Inflammatory macrophage (primary cell): Measurements from ENCODE around the gene TMEM132D.
"Not testable (repeated sequence)": the region's sequence is repeated elsewhere in the genome, so short reads cannot be mapped to it uniquely, and the experiment has no call there.

ENCODE experiments used
- DNase-seq, 2 donors: peaks; one replicate each; pipeline ENCODE4 v3.0.0-alpha.2; 2020 to 2022

The TMEM132D gene

GRCh38 chr12:129083121-129083840, 820.5 kb downstream of the TMEM132D start:
- DNase-seq, result no peak

- no peak for DNase-seq
Measured at GRCh38 chr12:129082441-129082840, 821.4 kb downstream of the TMEM132D start.

GRCh38 chr12:129081755-129082250, 822.0 kb downstream of the TMEM132D start:
- DNase-seq, result no peak

- DNase-seq, result no peak
Measured at GRCh38 chr12:129080821-129081220, 823.0 kb downstream of the TMEM132D start.

GRCh38 chr12:129080391-129080790, 823.4 kb downstream of the TMEM132D start:
- DNase-seq, result no peak

- no peak for DNase-seq
Measured at GRCh38 chr12:129079719-129080118, 824.1 kb downstream of the TMEM132D start.

- DNase-seq, result no peak
Measured at GRCh38 chr12:129076441-129077320, 827.1 kb downstream of the TMEM132D start.

- no peak for DNase-seq
Measured at GRCh38 chr12:129075460-129076208, 828.2 kb downstream of the TMEM132D start.

GRCh38 chr12:129074379-129074778, 829.4 kb downstream of the TMEM132D start:
- no peak for DNase-seq

GRCh38 chr12:129073157-129073915, 830.5 kb downstream of the TMEM132D start:
- DNase-seq, result no peak

- DNase-seq, result no peak
Measured at GRCh38 chr12:129071362-129071761, 832.5 kb downstream of the TMEM132D start.

GRCh38 chr12:129069886-129070285, 833.9 kb downstream of the TMEM132D start:
- no peak for DNase-seq

GRCh38 chr12:129068684-129069083, 835.1 kb downstream of the TMEM132D start:
- DNase-seq, result no peak

GRCh38 chr12:129067491-129067890, 836.3 kb downstream of the TMEM132D start:
- no peak for DNase-seq

- DNase-seq, result no peak
Measured at GRCh38 chr12:129064209-129064855, 839.5 kb downstream of the TMEM132D start.

- no peak for DNase-seq
Measured at GRCh38 chr12:129063600-129063999, 840.2 kb downstream of the TMEM132D start.

GRCh38 chr12:129053232-129053631, 850.6 kb downstream of the TMEM132D start:
- DNase-seq, result no peak

GRCh38 chr12:129052373-129052772, 851.5 kb downstream of the TMEM132D start:
- no peak for DNase-seq

GRCh38 chr12:129049917-129050316, 853.9 kb downstream of the TMEM132D start:
- DNase-seq, result peak; percentile 4 to 16

- not testable (repeated sequence) for DNase-seq
Measured at GRCh38 chr12:129043334-129043733, 860.5 kb downstream of the TMEM132D start.

- DNase-seq, result no peak
Measured at GRCh38 chr12:129036135-129036534, 867.7 kb downstream of the TMEM132D start.
